Endothelial cell of umbilical vein (primary cell): ENCODE measurements around the gene SH3BGRL3. TPM values are rescaled to one million over a fixed set of nuclear protein-coding genes. Genes with fewer than 3 reads are reported as not detected.

Experiments
- BruUV-seq: library from RNA; stranded (reverse); fragments of 400-500 nt; replicated peaks from 2 replicates; lab custom pipeline; 2021; lab: Mats Ljungman, UMichigan
- CTCF ChIA-PET: fragments of 300-600, 350-600 bp; sonication (Branson Sonifier 250); formaldehyde crosslinking; loops from one replicate; lab custom pipeline; 2021; ENCODE audit warnings: antibody characterized with exemption, inconsistent platforms; lab: Charles Lee
- POLR2A ChIA-PET: fragments of 300-600, 350-600 bp; sonication (Branson Sonifier 250); formaldehyde crosslinking; loops from one replicate; lab custom pipeline; 2021; ENCODE audit warnings: antibody characterized with exemption, inconsistent platforms; lab: Charles Lee
- DNase-seq: peaks from one replicate; pipeline ENCODE4 v3.0.0-alpha.2; 2011; ENCODE audit warnings: low read depth, low spot score
- FAIRE-seq: peaks from 2 replicates; lab custom pipeline; 2011; peaks lifted over from hg19 to GRCh38; lab: Jason Lieb, UNC
- H2AFZ ChIP-seq: 2 replicates; pipeline ENCODE4 v1.6.0; 2012; ENCODE audit warnings: low read depth, low read length, control low read depth, inconsistent platforms
- H3K27ac ChIP-seq: 2 replicates; pipeline ENCODE4 v1.5.1; 2011; ENCODE audit warnings: low read depth, mild to moderate bottlenecking, control low read depth, low read length, moderate library complexity; ENCODE audit not compliant: insufficient read depth
- H3K27me3 ChIP-seq, 2 experiments: 2 replicates each; pipeline versions ENCODE4 v1.6.0 to v1.6.1; 2011; ENCODE audit warnings: low read length in 2 of 2, mixed read lengths in 1 of 2; ENCODE audit not compliant: control insufficient read depth in 2 of 2, insufficient read depth in 2 of 2
- H3K36me3 ChIP-seq, 2 experiments: 2 replicates in 1 of 2; 3 replicates in 1 of 2; pipeline ENCODE4 v1.5.1; 2011; ENCODE audit warnings: low read length in 2 of 2, mild to moderate bottlenecking in 1 of 2, moderate library complexity in 1 of 2; ENCODE audit not compliant: control insufficient read depth in 2 of 2, insufficient read depth in 2 of 2; ENCODE audit errors: extremely low read depth in 1 of 2
- H3K4me1 ChIP-seq: 3 replicates; pipeline ENCODE4 v1.5.1; 2011; ENCODE audit warnings: mild to moderate bottlenecking, low read length; ENCODE audit not compliant: control insufficient read depth, insufficient read depth; ENCODE audit errors: extremely low read depth
- H3K4me2 ChIP-seq: 2 replicates; pipeline ENCODE4 v1.6.1; 2011; ENCODE audit warnings: low read length, control low read depth, mixed read lengths; ENCODE audit not compliant: insufficient read depth
- H3K4me3 ChIP-seq, 3 experiments: fragments of 200-600 bp in 1 of 3; sonication (generic), shearing (Covaris generic) in 1 of 3; replicated peaks in 1 of 3; 2 replicates each; pipeline ENCODE4 v1.5.1; 2011 to 2016; ENCODE audit warnings: control low read depth in 3 of 3, low read length in 3 of 3, mild to moderate bottlenecking in 2 of 3, inconsistent platforms in 1 of 3, low read depth in 1 of 3, moderate library complexity in 1 of 3; ENCODE audit not compliant: insufficient read depth in 1 of 3
- H3K79me2 ChIP-seq: 2 replicates; pipeline ENCODE4 v1.6.0; 2012; ENCODE audit warnings: low read length, inconsistent platforms; ENCODE audit not compliant: control insufficient read depth, insufficient read depth
- H3K9ac ChIP-seq: replicated peaks from 2 replicates; pipeline ENCODE3; 2011; ENCODE audit warnings: low read length, control low read depth; ENCODE audit not compliant: insufficient read depth; ENCODE audit errors: extremely low read depth
- H3K9me1 ChIP-seq: replicated peaks from 3 replicates; pipeline ENCODE4 v1.6.0; 2011; ENCODE audit warnings: mild to moderate bottlenecking, low read length; ENCODE audit not compliant: control insufficient read depth, insufficient read depth; ENCODE audit errors: extremely low read depth
- H3K9me3 ChIP-seq: replicated peaks from 2 replicates; pipeline ENCODE4 v1.5.1; 2012; ENCODE audit warnings: low read length, inconsistent platforms; ENCODE audit not compliant: control insufficient read depth, insufficient read depth
- H4K20me1 ChIP-seq: replicated peaks from 2 replicates; pipeline ENCODE3; 2011; ENCODE audit warnings: mild to moderate bottlenecking, low read length; ENCODE audit not compliant: control insufficient read depth, insufficient read depth; ENCODE audit errors: extremely low read depth
- EZH2 ChIP-seq: IDR thresholded peaks from 2 replicates; pipeline ENCODE4 v1.6.1; 2012; ENCODE audit warnings: borderline replicate concordance, low read depth, mild to moderate bottlenecking, moderate library complexity, low read length, inconsistent platforms; ENCODE audit not compliant: severe bottlenecking
- FOS ChIP-seq: IDR thresholded peaks from 2 replicates; pipeline ENCODE4 v1.6.1; 2011; ENCODE audit warnings: mild to moderate bottlenecking, low read length, moderate library complexity, borderline replicate concordance; ENCODE audit not compliant: insufficient read depth
- GATA2 ChIP-seq: IDR thresholded peaks from 2 replicates; pipeline ENCODE4 v1.7.0; 2011; ENCODE audit warnings: low read depth, mild to moderate bottlenecking, moderate library complexity, mixed read lengths, low read length; ENCODE audit not compliant: insufficient read length, insufficient read depth
- JUN ChIP-seq: IDR thresholded peaks from 2 replicates; pipeline ENCODE4 v1.6.1; 2011; ENCODE audit warnings: borderline replicate concordance, low read depth; ENCODE audit not compliant: insufficient read length, insufficient read depth
- MYC ChIP-seq: IDR thresholded peaks from one replicate; pipeline ENCODE4 v1.6.1; 2011; ENCODE audit warnings: mild to moderate bottlenecking, low read depth, low read length
- POLR2A ChIP-seq: IDR thresholded peaks from 2 replicates; pipeline ENCODE4 v1.6.1; 2012; ENCODE audit warnings: low read depth, mild to moderate bottlenecking, control low read depth, low read length
- POLR2AphosphoS5 ChIP-seq: IDR thresholded peaks from 2 replicates; pipeline ENCODE4 v1.6.1; 2012; ENCODE audit warnings: low read depth, mild to moderate bottlenecking, control low read depth, low read length, moderate library complexity; ENCODE audit not compliant: insufficient read depth
- dilution Hi-C: fragments of 300-500 bp; cut with MboI; formaldehyde crosslinking; loops from one replicate; pipeline ENCODE4 v1.15.0; 2019; ENCODE audit warnings: low sequenced_read_pairs; ENCODE audit not compliant: extremely low pct_ligation_motif_present
- intact Hi-C: fragments of 100-400 bp; cut with micrococcal nuclease; formaldehyde crosslinking; loops from one replicate; pipeline ENCODE4 v1.10.0; 2022
- polyA plus RNA-seq, 4 experiments: library from polyadenylated mRNA; depleted of rRNA in 3 of 4; stranded (reverse) in 3 of 4; unstranded in 1 of 4; fragments of >200 nt; gene quantifications; 2 replicates each; pipeline versions ENCODE4 v1.2.1 to v1.2.3, GENCODE V29; 2011 to 2012; ENCODE audit warnings: missing spikeins in 1 of 4
- total RNA-seq: library from RNA; stranded (reverse); gene quantifications from 2 replicates; pipeline ENCODE4 v1.2.3, GENCODE V29; 2021
- TF ChIP-seq, protein P1 (sequence below): IDR thresholded peaks from 2 replicates; pipeline ENCODE4 v1.6.1; 2011; ENCODE audit not compliant: insufficient read depth, insufficient read length
- TF ChIP-seq, protein P2 (sequence below), 2 donors: IDR thresholded peaks; 1 replicate in 1 of 2; 2 replicates in 1 of 2; pipeline ENCODE4 v1.5.1; 2011; ENCODE audit warnings: low read length in 2 of 2, mild to moderate bottlenecking in 2 of 2, moderate library complexity in 2 of 2, control low read depth in 1 of 2, inconsistent platforms in 1 of 2, low read depth in 1 of 2; ENCODE audit not compliant: insufficient read depth in 1 of 2; ENCODE audit errors: extremely low read depth in 1 of 2

The SH3BGRL3 gene
- total and polyA plus RNA-seq, 2 donors (not counting 3 experiments of a cell fraction or from before 2014, with no cell fraction given), result 233 to 344 TPM

- Histone ChIP-seq H3K4me1 (no peaks in the 10 kb centered on the region), H3K9ac (no peak overlapping the region), H3K36me3 (no peaks in the 10 kb centered on the region), H3K4me3 (no peak overlapping the region), H3K4me2 (no peak overlapping the region), H3K27ac (no peak overlapping the region), H3K79me2 (no peaks in the 10 kb centered on the region), H2AFZ (no peak overlapping the region), H3K9me1 (no peaks in the 10 kb centered on the region), H3K27me3 (no peaks in the 10 kb centered on the region), H3K9me3 (no peaks in the 10 kb centered on the region), H4K20me1 (no peaks in the 10 kb centered on the region)
- FAIRE-seq, result no peak
- dilution Hi-C loops, result no loop called here
- BruUV-seq, result no TSS peak
- ChIA-PET CTCF (interaction anchor here (1.7 to 2.7 kb wide), 2 partner anchors 8 to 31 kb away, joined by 4 to 8 read pairs; no protein-coding TSS in a partner anchor), POLR2A (no interaction called here)
- intact Hi-C loops, result no loop called here
- DNase-seq, result no peak
- no peak for TF ChIP-seq MYC
- no peak for TF ChIP-seq POLR2AphosphoS5
- TF ChIP-seq JUN, result no peak
- TF ChIP-seq FOS, result no peak
- no peak for TF ChIP-seq EZH2
- no peak for TF ChIP-seq GATA2
- TF ChIP-seq POLR2A, result no peak
- TF ChIP-seq, protein P1, sequence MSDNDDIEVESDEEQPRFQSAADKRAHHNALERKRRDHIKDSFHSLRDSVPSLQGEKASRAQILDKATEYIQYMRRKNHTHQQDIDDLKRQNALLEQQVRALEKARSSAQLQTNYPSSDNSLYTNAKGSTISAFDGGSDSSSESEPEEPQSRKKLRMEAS, result no peak
- TF ChIP-seq, protein P2, sequence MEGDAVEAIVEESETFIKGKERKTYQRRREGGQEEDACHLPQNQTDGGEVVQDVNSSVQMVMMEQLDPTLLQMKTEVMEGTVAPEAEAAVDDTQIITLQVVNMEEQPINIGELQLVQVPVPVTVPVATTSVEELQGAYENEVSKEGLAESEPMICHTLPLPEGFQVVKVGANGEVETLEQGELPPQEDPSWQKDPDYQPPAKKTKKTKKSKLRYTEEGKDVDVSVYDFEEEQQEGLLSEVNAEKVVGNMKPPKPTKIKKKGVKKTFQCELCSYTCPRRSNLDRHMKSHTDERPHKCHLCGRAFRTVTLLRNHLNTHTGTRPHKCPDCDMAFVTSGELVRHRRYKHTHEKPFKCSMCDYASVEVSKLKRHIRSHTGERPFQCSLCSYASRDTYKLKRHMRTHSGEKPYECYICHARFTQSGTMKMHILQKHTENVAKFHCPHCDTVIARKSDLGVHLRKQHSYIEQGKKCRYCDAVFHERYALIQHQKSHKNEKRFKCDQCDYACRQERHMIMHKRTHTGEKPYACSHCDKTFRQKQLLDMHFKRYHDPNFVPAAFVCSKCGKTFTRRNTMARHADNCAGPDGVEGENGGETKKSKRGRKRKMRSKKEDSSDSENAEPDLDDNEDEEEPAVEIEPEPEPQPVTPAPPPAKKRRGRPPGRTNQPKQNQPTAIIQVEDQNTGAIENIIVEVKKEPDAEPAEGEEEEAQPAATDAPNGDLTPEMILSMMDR (IDR thresholded peaks at IDR 0.05; ENCODE audit: extremely low read depth in 1 of 2, insufficient read depth in 1 of 2, low read depth in 1 of 2, low read length in 2 of 2), result no peak
Observed at GRCh38 chr1:26290122-26290881, 10.4 kb downstream of the SH3BGRL3 start.
